Dedifferentiated amniotic fluid mesenchymal stem cell (primary cell): ENCODE measurements around the gene NECTIN2.
A peak's percentile ranks its signal among the peaks of the same experiment; 100 is the strongest.
"Not testable (repeated sequence)": the region's sequence is repeated elsewhere in the genome, so short reads cannot be mapped to it uniquely, and the experiment has no call there.

Experiments used
- DNase-seq: peaks from one replicate; pipeline ENCODE4 v3.0.0-alpha.2; 2016; ENCODE audit errors: extremely low spot score

The NECTIN2 gene

DNA sequence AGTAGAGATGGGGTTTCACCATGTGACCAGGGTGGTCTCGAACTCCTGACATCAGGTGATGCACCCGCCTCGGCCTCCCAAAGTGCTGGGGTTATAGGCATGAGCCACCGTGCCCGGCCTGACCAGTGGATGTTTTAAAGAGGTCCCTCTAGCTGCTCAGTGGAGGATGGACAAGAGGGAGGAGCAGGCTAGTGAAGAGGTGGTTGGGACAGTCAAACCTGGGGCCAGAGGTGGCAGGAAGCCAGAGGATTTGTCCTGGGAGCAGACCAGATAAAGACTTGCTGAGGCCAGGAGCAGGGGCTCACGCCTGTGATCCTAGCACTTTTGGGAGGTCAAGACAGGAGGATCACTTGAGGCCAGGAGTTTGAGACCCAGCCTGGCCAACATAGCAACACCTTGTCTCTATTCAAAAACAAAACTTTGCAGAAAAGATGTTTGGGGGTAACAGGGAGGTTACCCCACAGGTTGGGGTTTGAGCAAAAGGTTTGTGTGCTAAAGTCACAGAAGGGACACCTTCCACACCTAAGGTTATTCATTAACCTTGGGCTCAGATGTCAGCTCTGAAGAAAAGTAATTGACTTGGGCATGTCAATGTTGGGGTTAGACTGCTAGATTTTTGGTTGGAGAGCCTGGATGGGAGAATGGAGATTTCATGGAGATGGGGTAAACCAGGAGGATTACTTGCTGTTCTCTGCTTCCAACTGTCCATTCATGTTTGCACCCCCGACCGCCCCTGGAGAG lies 28.2 kb upstream of the NECTIN2 start:
- no peak for DNase-seq

DNA sequence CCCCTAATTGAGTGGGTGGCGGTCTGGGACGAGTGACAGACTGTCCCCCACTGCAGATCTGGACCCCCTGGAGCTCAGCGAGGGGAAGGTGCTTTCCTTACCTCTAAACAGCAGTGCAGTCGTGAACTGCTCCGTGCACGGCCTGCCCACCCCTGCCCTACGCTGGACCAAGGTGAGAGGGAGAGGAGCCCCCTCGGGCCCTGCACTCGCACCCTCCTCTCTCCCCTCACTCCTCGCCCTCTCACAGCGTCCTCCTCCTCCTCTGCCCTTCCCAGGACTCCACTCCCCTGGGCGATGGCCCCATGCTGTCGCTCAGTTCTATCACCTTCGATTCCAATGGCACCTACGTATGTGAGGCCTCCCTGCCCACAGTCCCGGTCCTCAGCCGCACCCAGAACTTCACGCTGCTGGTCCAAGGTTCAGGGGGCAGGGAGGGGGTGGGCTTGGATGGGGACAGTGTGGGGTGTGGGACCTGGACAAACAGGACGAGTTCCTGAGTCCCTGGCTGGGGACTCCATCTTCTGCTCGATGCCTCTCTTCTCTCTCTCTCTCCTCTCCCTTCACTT lies 27.5 kb upstream of the NECTIN2 start:
- DNase-seq: no peak

DNA sequence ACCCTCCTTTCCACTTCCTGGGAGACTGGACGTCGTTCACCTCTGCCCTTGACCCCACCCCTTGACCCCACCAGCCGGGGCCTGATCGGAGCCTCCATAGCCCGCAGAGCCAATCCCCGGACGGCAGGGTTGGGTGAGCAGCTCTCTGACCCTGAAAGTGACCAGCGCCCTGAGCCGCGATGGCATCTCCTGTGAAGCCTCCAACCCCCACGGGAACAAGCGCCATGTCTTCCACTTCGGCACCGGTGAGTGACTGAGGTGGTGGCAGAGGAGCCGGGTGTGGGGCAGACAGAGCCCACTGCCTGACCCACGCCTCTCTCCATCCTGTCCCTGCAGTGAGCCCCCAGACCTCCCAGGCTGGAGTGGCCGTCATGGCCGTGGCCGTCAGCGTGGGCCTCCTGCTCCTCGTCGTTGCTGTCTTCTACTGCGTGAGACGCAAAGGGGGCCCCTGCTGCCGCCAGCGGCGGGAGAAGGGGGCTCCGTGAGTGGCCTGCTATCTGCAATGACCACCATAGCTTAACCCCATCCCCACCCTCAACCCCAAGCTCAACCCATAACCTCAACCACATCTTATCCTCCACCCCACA lies 26.8 kb upstream of the NECTIN2 start:
- no peak for DNase-seq

- DNase-seq: no peak
Measured at GRCh38 chr19:44820648-44821609, 25.2 kb upstream of the NECTIN2 start.

- no peak for DNase-seq
Measured at GRCh38 chr19:44822177-44822576, 23.9 kb upstream of the NECTIN2 start.

GRCh38 chr19:44822670-44823372 lies 23.3 kb upstream of the NECTIN2 start:
- no peak for DNase-seq

GRCh38 chr19:44823373-44823698 lies 22.8 kb upstream of the NECTIN2 start:
- DNase-seq: no peak

DNA sequence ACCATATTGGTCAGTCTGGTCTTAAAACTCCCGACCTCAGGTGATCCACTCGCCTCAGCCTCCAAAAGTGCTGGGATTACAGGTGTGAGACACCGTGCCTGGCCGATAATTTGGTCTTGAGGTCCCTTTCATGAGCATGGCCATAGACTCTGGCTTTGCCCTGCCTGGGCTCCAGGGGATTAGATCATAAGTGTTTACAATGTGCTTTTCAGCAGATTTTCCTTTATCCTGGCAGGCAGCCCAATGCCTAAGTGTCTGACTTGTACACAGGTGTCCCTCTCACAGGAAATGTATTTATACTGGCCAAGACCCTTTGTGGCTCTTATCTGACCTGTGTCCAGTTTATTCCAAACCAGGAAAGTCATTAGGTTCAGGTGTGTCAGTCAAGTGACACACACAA lies 21.3 kb upstream of the NECTIN2 start:
- DNase-seq: no peak

- not testable (repeated sequence) for DNase-seq
Measured at GRCh38 chr19:44832875-44833274, 13.2 kb upstream of the NECTIN2 start.

GRCh38 chr19:44834399-44834798 lies 11.7 kb upstream of the NECTIN2 start:
- not testable (repeated sequence) for DNase-seq

DNA sequence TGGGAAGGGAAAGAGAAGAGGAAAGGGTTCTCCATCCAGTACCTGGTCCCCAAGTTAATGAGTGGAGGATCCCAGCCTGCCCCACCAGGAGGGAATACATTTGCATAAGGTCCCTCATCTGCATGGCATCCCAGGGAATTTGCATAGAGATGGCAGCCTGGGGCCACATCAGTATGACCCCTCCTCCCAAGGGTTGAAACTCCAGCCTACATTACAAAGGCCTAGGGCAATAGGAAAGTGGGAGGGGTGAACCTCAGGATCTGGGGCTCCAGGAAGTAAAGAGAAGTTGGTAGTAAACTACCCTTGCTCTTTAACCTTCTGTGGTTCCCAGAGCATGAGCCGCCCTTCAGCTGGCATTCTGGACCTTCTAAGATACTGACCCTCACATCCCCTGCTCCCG lies 6.8 kb upstream of the NECTIN2 start:
- DNase-seq: no peak

DNA sequence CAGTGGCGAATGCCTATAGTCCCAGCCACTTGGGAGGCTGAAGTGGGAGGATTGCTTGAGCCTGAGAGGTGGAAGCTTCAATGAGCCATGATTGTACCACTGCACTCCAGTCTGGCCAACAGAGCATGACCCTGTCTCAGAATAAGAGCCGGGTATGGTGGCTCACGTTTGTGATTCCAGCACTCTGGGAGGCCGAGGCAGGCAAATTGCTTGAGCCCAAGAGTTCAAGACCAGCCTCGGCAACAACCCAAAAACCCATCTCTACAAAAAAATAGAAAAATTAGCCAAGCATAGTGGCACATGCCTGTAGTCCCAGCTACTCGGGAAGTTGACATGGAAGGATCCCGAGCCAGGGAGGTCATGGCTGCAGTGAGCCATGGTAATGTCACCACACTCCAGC lies 5.3 kb upstream of the NECTIN2 start:
- DNase-seq: no peak

DNA sequence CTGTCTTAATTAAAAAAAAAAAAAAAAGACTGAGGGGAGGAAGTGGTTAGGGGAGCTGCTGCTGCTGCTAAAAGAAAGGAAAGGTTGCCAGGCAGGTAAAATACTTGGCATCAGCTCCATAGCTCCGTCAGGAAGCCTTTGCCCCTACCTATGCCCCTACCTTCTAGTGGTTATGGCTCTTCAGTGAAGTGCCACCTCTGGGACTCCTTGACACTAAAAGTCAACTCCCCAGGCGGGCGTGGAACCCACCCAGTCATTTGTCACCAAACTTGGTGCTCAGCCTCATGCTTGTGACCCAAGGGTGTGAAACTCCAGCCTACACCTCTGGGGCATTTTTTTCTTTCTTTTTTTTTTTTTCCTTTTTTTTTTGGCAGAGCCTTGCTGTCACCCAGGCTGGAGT lies 4.9 kb upstream of the NECTIN2 start:
- no peak for DNase-seq

DNA sequence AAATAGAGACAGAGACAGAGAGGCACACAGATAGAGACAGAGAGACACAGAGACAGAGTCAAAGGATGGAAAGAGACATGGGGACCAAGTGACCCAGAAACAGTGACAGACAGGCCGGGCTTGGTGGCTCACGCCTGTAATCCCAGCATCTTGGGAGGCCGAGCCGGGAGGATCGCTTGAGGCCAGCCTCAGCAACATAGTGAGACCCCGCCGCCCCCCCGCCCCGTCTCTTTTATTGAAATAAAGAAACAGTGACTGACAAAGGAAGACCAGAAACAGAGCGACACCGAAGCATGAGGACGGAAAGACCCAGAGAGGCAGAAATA lies 848 bp upstream of the NECTIN2 start:
- DNase-seq: no peak

DNA sequence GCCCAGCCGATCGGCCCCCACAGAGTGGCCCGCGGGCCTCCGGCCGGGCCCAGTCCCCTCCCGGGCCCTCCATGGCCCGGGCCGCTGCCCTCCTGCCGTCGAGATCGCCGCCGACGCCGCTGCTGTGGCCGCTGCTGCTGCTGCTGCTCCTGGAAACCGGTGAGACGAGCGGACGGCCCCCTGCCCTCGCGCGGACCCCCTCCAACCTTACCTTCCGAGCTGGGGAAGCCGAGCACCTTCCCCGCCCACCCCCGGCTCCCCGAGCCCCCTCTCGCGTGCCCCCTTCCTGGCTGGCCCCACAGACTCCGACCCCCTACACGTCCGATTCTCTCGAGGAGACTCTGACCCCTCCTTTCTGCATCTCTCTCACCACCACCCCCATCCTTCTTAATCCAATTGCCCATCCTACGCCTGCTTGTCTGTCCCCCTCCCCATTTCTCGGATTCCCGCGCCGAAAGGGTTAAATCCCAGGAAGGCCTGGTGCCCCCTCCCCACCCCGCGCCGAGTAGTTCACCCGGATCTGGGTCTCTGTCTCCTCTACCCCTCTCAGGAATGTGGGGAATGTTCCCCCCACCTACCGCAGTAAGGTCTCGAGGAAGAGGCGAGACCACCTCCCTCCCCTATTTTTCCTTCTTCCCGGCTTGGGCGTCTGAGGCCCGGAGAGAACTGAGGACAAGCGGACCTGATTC lies 502 bp downstream of the NECTIN2 start:
- no peak for DNase-seq

- peak; percentile 48 for DNase-seq
Measured at GRCh38 chr19:44847144-44848035, 1.3 kb downstream of the NECTIN2 start.

- DNase-seq: peak; percentile 52
Measured at GRCh38 chr19:44848036-44848811, 2.1 kb downstream of the NECTIN2 start.

GRCh38 chr19:44848812-44849447 lies 2.8 kb downstream of the NECTIN2 start:
- DNase-seq: no peak

DNA sequence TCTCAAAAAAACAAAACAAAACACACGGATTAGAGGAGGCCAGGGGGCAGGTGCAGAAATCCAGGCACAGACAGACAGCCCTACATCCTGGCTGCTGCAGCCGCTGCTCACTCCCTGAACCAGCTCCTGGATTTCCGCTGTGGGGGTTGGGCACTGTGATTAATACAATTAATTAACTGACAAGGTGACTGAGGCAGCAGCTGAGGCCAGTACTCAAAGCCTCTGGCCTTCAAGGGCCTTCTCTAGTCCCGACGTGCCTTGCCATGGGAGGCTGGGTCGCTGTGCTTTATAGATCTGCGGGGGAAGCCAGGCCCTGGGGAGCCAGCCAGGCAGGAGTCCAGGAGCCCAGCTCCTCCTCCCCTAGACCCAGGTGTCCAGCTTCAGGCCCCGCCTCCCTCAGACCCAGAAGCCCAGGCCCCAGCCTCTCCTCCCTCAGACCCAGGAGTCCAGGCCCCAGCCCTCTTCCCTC lies 4.6 kb downstream of the NECTIN2 start:
- DNase-seq: no peak
